ENCODE measurements around the gene ASIC1.
"Not testable (repeated sequence)": the region's sequence is repeated elsewhere in the genome, so short reads cannot be mapped to it uniquely, and the experiment has no call there.

Gene ASIC1

DNA sequence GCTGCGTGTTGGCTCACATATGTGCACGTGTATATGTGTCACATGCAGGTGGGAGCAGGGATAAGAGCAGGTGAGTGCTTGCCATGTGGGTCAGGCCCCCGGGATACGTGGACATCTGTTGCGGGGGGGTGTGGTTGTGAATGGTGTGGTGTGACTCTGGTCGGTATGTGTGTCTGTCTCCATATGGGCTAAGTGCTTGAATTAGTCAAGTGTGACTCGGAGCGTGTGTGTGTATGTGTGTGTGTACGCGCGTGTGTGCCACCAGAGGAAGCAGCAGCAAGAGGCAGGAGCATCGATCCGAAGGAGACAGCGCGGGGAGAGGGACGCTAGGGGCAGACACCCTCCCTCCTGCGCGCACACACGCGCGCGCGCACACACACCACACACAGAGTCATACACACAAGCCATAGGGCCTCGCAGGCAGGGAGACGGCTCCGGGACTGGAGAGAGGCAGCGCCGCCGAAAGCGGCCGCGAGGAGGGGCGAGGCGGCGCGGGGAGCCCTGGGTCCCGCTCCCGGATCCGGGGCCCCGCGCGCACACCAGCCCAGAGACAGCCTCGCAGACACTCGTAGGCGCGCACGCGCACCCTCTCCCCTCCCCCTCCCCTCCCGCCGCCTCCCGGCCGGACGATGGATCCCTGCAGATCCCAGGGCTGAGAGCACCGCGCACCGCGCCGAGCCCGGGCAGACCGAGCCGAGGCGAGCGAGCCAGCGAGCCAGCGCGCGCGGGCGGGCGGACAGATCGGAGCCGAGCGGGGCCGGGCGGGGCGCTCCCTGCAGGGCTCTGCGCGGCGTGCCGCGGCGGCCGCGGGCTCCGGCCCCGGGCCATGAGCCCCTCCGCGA is at the start of gene ASIC1:
TSS of gene ASIC1 (plus strand) at position 597 of the 842 bp plus-strand sequence. CDS start 1,171 bp downstream, outside the sequence.
- peak in 1 of 3 experiments; percentile 58 for DNase-seq (ENCODE audit: low read depth in 2 of 3, low spot score in 2 of 3)

DNA sequence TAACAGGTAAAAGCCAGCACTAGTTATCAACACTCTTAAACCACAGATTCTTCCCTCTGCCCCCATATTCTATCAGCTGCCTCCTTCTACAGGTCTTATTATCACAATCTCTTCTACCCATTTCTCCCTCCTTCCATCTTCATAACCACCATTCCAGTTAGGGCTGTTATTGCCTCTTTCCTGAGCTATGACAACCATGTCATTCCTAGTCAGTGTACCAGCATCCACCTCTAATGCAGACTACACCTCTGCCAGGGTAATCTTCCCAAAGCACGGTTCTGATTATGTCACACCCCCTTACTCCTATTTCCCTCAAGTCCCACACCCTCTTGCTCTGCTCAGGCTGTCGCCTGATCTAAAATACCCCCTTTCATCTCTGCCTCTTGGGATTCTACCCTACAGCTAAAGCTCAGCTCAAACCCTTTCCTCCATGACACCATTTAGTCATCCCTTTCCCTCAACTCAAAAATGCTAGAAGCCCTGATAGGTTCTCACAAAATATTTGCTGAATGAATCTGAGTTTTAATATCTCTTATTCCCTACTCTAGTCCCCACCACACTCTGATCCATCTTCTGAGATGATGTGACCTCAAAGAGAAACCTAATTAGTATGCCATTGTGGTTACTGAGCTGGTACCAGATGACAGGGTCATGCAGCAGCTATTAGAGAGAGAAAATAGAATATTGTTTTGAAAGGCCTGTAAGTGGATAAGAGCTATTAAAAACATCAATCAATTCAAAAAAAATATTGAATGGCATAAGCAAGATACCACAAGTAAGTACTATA is 43.8 kb upstream of the ASIC1 start:
- no peak for DNase-seq (ENCODE audit: low read depth in 2 of 3, low spot score in 2 of 3)

DNA sequence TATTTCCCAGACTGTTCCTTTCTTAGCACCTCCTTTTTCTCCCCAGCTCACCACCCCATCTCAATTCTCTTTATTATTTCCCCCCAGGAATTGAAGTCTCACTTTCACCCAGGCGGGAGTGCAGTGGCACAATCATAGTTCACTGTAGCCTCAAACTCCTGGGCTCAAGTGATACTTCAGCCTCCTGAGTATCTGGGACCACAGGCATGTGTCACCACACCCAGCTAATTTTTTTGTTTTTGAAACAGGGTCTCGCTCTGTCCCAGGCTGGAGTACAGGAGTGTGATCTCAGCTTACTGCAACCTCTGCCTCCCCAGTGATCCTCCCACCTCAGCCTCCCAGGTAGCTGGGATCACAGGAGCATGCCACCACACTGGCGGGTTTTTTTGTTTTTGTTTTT is 43.1 kb upstream of the ASIC1 start:
- no peak for DNase-seq (ENCODE audit: low read depth in 2 of 3, low spot score in 2 of 3)

DNA sequence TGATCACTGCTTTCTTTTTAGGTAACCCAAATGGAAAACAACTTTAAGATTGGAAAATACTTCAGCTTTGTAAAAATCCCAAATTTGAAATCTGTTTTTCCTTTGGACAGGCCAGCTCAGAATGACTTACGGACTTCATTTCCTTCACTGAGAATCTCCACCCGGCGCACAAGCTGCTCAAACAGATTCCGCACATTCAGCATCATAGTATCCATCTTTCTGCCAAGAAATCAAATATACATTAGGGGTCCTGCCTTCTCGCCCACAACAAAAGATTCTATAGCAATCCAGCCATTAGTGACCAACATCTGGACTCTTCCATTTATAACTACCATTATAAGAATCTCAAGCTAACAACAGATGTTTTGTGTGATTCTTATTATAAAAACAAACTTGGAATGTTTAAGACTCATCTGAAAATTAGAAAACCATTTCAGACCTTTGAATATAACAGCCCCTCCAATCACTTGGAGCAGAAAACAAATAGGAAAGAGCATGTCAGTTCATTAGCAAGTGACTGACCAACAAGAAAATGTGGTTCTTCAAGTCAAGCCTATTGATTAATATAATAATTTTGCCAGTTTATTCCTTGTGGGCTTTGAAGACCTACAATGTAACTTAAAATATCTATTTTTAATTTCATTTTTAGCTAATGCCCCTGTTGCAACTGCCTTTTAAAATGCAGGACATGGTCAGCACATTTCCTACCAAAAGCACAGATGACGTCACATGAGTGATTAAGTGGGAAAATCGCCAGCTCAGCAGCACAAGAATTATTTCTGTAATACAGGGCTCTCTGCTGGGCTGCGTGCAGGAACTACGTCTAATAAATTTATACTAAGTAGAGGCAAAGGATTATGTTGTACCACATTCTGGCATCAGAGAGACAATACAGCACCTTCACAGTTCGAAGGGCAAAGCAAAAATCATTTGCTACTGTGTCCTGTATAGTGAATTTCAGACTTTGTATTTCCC is 40.6 kb upstream of the ASIC1 start:
- no peak for DNase-seq (ENCODE audit: low read depth in 2 of 3, low spot score in 2 of 3)

DNA sequence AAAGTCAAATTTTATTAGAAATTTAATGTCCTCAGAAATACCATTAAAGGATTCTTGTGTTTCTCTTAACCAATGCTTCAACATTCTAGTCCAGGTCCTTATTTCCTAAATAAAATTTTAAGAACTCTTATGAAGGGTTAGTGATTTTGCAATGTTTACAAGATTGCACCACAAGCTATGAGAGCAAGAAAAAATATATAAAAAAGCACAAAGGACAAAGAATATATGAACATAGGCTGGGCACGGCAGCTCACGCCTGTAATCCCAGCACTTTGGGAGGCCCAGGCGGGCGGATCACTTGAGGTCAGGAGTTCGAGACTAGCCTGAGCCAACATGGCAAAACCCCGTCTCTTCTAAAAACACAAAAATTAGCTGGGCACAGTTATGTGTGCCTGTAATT is 39.8 kb upstream of the ASIC1 start:
- DNase-seq (ENCODE audit: low read depth in 2 of 3, low spot score in 2 of 3) = no peak

DNA sequence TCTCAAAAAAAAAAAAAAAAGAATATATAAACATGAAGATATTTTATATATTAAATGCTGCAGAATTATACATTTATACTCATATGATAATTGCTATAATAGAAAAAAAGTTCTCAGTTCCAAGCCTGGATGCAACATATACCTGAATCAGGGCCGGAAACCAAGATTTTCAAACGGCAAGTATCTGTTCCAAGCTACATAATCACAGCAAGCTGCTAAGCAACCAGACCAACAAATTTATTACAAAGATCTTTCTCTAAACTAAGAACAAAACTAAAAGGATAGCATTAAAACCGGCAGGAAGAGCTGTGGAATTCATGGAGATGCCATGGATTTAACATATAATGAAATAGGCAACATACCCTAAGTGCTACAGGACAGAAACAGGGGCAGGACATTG is 39.2 kb upstream of the ASIC1 start:
- DNase-seq (ENCODE audit: low read depth in 2 of 3, low spot score in 2 of 3) = no peak

DNA sequence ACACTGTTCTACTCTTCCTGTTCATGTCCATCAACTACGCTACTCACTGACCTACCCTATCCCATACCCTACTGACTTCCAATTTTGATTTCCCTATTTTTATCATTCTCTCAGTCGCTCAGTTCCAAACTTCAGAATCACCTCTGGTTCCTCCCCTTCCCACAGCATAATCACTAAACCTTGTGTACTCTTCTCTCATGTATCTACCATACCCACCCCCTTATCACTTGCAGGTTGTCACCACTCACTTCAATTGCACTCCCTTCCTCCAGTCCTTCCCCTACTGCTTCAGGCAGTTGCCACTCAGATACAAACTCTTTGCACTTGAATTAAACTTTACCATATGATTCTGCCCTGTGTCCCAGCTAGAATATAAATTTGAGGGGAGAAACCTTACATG is 38.4 kb upstream of the ASIC1 start:
- no peak for DNase-seq (ENCODE audit: low read depth in 2 of 3, low spot score in 2 of 3)

DNA sequence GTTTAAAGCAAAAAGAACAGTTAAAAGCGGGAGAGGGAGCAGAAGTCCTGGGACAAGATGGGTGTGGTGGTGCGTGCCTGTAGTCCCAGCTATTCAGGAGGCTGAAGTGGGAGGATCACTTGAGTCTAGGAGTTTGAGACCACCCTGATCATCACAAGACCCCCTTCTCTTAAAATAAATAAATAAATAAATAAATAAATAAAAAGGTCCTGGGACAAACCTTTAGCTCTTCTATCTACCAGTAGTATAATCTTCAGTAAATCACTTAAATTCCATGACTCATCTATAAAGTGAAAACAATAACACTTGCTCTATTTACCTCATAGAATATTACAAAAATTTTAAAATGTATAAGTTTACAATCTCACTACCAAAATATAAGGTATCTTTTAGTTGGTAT is 37.9 kb upstream of the ASIC1 start:
- no peak for DNase-seq (ENCODE audit: low read depth in 2 of 3, low spot score in 2 of 3)

DNA sequence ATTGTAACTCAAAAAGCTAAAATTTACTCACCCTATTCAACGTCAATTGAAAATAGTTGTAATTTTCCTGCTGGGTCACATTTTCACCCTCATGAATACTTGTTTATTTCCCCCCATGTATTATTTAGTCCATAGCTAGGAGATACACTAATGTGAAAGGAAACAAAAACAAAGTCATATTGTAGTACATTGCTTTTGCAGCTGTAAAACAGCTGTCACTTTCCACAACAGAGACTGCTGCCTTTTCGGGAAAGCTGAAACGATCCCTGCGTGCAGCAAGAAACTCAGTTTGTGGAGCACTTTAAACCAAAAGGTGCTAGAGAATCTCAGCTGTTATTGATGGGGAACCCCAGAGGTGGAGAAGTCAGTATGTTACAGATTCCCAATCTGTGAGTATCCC is 36.4 kb upstream of the ASIC1 start:
- no peak for DNase-seq (ENCODE audit: low read depth in 2 of 3, low spot score in 2 of 3)

DNA sequence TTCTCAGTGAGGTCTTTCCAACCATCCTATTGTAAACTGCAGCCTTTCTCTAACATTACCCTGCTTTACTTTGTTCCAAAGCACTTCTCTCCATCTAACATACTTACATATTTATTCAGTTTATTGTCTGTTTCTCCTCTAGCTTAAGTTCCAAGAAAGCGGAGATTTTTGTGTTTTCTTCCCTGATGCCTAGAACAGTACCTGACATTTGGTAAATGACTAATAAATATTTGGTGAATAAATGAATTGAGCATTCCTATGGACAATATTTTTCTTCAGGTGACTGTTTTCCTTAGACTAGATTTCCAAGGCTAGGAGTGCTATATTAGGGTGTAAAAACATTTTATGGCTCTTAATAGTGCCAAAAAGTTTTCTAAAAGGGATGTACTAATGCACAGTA is 34.5 kb upstream of the ASIC1 start:
- DNase-seq (ENCODE audit: low read depth in 2 of 3, low spot score in 2 of 3) = no peak

DNA sequence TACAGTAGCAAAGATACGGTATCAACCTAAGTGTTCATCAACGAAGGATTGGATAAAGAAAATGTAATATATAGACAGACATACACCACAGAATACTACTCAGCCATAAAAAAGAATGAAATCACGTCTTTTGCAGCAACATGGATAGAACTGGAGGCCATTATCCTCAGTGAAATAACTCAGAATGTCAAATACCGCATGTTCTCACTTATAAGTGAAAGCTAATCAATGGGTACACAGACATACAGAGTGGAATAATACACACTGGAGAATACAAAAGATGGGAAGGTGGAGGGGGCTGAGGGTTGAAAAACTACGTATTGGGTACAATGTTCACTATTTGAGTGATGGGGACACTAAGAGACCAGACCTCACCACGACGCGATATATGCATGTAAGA is 33.2 kb upstream of the ASIC1 start:
- no peak for DNase-seq (ENCODE audit: low read depth in 2 of 3, low spot score in 2 of 3)

DNA sequence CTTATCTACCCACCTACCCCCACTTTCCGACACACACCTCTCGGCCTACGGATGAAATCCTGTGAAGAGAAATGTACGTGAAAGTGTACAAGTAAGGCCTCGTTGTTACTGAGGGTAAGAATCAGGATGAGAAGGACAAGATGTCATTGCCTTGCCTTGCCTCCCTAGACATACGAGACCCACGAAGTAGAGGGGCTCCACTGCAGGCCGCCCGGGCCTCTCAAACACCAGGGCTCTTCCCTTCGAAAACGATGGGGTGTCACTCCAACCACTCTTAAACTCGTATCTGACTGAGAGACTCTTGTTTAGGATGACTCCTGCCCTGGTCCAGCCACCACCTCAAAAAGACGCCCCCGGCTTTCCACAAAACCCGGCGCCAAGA is 32.6 kb upstream of the ASIC1 start:
- no peak for DNase-seq (ENCODE audit: low read depth in 2 of 3, low spot score in 2 of 3)

DNA sequence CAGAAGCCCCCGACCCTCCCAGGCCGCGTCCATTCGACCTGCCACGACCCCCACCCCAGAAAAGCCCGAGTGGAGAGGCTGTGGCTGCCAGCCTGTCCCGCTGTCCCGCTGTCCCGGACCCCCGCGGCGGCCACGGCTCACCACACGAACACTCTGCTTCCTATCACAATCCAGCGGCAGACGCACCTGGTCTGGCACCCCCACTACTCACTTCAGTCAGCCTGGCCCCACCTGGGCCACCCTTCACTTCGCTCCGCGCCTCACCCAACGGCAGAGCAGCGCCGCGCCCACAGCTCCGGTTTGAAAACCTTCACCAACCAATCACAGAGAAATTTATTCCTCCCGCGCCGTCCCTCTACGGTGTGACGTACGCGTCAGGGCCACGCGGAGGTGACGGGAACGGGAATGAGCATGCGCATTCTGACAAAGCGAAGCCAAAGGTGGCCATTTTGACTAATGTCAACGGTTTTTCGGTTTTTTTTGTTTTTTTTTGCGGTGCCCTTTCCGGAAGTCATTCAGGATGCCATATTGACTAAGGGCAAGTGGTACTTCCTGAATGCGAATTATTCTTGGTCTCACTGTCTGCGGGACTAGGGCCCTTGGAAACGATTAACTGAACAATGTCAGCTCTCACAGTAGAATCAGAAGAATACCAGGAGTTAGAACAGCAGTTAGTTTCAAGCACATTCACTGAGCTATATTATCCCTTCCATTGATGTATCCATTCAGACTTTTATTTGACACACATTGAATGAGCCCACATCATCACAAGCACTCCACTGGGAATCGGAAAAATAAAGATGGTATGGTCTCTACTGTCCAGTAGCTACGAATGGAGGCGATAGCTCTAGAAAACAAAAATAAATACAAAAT is 32.0 kb upstream of the ASIC1 start, which contains the start of gene RACGAP1:
TSS of gene RACGAP1 (minus strand) at position 308 of the 873 bp plus-strand sequence. CDS start 8,779 bp downstream, outside the sequence.
- peak; percentile 70 to 88 (median 87) for DNase-seq (ENCODE audit: low read depth in 2 of 3, low spot score in 2 of 3)

DNA sequence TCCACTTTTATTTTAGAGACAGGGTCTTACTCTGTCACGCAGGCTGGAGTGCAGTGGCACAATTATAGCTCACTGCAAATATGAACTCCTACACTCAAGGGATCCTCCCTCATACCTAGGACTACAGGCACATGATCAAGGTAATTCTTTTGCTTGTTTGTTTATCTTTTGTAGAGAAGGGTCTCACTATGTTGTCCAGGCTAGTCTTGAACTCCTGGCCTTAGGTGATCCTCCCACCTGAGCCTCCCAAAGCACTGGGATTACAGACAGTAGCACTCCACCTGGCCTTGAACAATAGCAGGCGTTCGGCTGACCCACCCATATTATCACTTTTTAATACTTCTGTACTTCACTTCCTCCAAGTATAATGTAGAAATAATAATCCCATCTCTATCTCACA is 30.7 kb upstream of the ASIC1 start:
- DNase-seq (ENCODE audit: low read depth in 2 of 3, low spot score in 2 of 3) = no peak

DNA sequence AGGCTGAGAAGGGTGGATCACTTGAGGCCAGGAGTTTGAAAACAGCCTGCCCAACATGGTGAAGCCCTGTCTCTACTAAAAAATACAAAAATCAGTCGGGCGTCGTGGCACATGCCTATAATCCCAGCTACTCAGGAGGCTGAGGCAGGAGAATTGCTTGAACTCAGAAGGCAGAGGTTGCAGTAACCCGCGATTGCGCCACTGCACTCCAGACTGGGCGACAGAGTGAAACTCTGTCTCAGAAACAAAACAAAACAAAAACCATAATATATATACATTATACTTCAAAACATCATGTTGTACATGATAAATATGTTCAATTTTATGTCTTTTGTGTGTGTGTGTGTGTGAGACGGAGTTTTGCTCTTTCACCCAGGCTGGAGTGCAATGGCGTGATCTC is 26.9 kb upstream of the ASIC1 start:
- not testable (repeated sequence) for DNase-seq (ENCODE audit: low read depth in 2 of 3, low spot score in 2 of 3)

DNA sequence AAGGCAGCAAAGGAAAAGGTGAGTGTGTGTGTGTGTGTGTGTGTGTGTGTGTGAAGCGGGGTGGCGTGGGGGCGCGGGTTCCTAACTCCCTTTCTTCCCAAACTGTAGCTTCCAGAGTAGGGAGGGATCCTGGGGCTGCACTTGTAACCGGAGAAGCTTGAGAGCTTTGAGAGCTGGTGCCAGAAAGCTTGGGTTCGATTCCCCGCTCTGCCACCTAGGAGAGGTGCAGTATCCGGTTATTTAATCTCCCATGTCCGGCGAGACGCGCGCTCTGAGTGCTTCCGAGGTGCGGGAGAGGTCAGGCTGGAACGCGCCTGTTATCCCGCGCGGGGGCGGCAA is 24.9 kb upstream of the ASIC1 start:
- DNase-seq (ENCODE audit: low read depth in 2 of 3, low spot score in 2 of 3) = no peak

DNA sequence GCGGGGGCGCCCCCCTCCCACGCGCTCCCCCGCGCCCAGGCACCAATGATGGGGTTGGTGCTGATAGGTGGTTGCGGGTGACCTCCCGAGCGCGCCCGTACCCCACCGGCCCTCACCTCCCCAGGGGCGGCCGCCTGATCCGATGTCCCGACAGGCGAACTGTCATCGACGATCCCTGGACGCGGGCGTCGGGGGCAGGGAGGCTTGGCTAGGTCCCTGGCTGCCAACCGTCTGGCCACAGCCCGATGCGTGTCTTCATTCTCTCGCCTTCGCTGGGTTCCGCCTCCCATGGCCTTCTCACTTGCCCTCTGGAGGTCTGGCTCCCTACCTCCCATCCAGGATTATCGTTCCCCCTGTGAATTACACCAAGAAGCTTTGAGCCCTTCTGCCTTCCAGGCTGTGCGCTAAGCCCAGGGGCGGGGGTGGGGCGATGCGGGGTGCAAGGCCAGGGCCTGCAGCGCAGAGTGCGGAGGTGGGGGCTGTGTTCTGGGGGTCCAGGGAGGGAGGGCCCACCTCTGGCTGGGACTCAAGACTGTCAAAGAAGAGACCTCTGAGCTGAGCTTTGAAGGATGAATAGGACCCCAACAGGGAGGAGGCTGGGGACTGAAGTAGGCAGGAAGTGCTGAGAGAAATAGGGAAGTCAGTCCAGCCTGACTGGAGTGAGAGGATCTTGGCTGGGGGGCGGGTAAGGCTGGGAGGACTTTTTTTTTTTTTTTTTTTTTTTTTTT is 24.4 kb upstream of the ASIC1 start:
- no peak for DNase-seq (ENCODE audit: low read depth in 2 of 3, low spot score in 2 of 3)

DNA sequence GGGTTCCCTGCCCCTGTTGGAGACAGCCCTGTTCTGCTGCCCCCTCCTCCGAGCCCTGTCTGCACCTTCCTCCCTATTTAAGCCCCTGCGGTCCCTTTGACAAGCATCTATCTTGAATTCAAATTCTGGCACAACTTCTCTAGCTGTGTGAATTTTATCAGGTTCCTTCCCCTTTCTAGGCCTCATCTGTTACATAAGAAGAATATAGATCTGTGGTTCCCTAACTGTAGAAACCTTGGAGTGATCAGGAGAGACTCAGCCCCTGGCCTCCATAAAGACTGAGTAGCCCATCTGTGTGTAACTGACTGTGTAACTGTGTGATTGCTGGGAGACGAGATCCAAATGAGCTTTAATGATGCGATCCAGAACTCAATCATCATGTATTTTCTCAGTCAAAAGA is 19.1 kb upstream of the ASIC1 start:
- DNase-seq (ENCODE audit: low read depth in 2 of 3, low spot score in 2 of 3) = no peak

DNA sequence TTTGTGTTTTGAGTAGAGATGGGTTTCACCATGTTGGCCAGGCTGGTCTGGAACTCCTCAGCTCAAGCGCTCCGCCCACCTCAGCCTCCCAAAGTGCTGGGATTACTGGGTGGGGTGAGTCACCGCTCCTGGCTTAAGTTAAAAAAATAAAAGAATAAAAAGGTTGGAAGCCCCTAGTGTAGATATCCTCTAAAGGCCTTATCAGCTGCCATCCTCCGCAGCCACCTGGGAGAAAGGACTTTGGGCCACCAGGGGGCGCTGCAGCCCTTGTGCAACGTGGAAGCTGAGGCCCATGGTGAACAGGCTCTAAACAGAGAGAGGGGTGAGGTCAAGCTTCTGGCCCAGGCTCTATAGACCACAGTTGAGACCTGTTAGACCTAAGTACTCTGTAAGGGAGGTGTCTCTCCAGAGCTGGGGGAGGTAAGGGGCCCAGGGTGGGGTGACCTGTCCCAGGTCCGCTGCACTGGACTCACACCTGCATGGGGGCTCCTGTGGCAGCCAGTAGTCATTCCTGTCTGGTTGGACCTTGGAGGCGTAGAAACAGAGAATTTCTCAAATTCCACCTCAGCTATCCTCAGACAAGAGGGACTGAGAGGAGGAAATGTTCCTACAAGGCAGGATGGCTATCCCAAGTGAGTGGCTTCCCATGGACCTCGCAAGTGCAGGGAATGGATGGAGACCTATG is 18.1 kb upstream of the ASIC1 start:
- DNase-seq (ENCODE audit: low read depth in 2 of 3, low spot score in 2 of 3) = peak; percentile 64 to 99 (median 96)
